Middle frontal gyrus (tissue), 1 donor: ENCODE results near the gene L3MBTL4.
"Not testable (repeated sequence)": the region's sequence is repeated elsewhere in the genome, so short reads cannot be mapped to it uniquely, and the experiment has no call there.

Experiments
- DNase-seq: peaks from one replicate; pipeline ENCODE4 v3.0.0-alpha.2; 2015; ENCODE audit warnings: low spot score; ENCODE audit errors: extremely low spot score

The L3MBTL4 gene

GRCh38 chr18:6115710-6116109 is 299.0 kb downstream of the L3MBTL4 start:
- no peak for DNase-seq

GRCh38 chr18:6113650-6114049 is 301.1 kb downstream of the L3MBTL4 start:
- no peak for DNase-seq

GRCh38 chr18:6111726-6112125 is 303.0 kb downstream of the L3MBTL4 start:
- no peak for DNase-seq

- DNase-seq = no peak
Observed at GRCh38 chr18:6109743-6110142, 305.0 kb downstream of the L3MBTL4 start.

- DNase-seq = no peak
Observed at GRCh38 chr18:6107794-6108193, 306.9 kb downstream of the L3MBTL4 start.

- DNase-seq = peak; percentile 34
Observed at GRCh38 chr18:6106091-6106685, 308.5 kb downstream of the L3MBTL4 start.

- DNase-seq = no peak
Observed at GRCh38 chr18:6103741-6104140, 311.0 kb downstream of the L3MBTL4 start.

GRCh38 chr18:6096730-6097129 is 318.0 kb downstream of the L3MBTL4 start:
- DNase-seq = no peak

GRCh38 chr18:6088432-6088831 is 326.3 kb downstream of the L3MBTL4 start:
- no peak for DNase-seq

- no peak for DNase-seq
Observed at GRCh38 chr18:6086731-6087130, 328.0 kb downstream of the L3MBTL4 start.

GRCh38 chr18:6079406-6079805 is 335.3 kb downstream of the L3MBTL4 start:
- no peak for DNase-seq

GRCh38 chr18:6078877-6079276 is 335.8 kb downstream of the L3MBTL4 start:
- DNase-seq = no peak

GRCh38 chr18:6072423-6072822 is 342.3 kb downstream of the L3MBTL4 start:
- DNase-seq = not testable (repeated sequence)

- no peak for DNase-seq
Observed at GRCh38 chr18:6069539-6069938, 345.2 kb downstream of the L3MBTL4 start.

GRCh38 chr18:6069103-6069502 is 345.6 kb downstream of the L3MBTL4 start:
- no peak for DNase-seq

- no peak for DNase-seq
Observed at GRCh38 chr18:6060149-6060548, 354.6 kb downstream of the L3MBTL4 start.

GRCh38 chr18:6059551-6059950 is 355.2 kb downstream of the L3MBTL4 start:
- DNase-seq = no peak

GRCh38 chr18:6058941-6059340 is 355.8 kb downstream of the L3MBTL4 start:
- DNase-seq = no peak

GRCh38 chr18:6057604-6058003 is 357.1 kb downstream of the L3MBTL4 start:
- no peak for DNase-seq

- no peak for DNase-seq
Observed at GRCh38 chr18:6056171-6056910, 358.4 kb downstream of the L3MBTL4 start.

- no peak for DNase-seq
Observed at GRCh38 chr18:6055711-6056110, 359.0 kb downstream of the L3MBTL4 start.

GRCh38 chr18:6054256-6054842 is 360.4 kb downstream of the L3MBTL4 start:
- no peak for DNase-seq

GRCh38 chr18:6052449-6052913 is 362.2 kb downstream of the L3MBTL4 start:
- DNase-seq = no peak
